ENCODE results near the gene RNASE8. TPM values are rescaled to one million over a fixed set of nuclear protein-coding genes. Genes with fewer than 3 reads are reported as not detected.

RNASE8 gene
- total and polyA plus RNA-seq, 2 of the 8 experiments (the other 6 are each of a cell fraction or from before 2014, with no cell fraction given), result not detected

- H3K27me3 ChIP-seq (replicated peaks in 1 of 4; ENCODE audit: control insufficient read depth in 3 of 4, extremely low read depth in 1 of 4, insufficient read depth in 3 of 4, low read length in 3 of 4), result no peaks in the 10 kb centered on the region
- TF ChIP-seq TAF1 (IDR thresholded peaks at IDR 0.05; ENCODE audit: low read depth, low read length) (peak; percentile 58; the same call in 1 of the 2 replicates), CEBPB (IDR thresholded peaks at IDR 0.05; ENCODE audit: low read depth, low read length) (no peak), GABPA (IDR thresholded peaks at IDR 0.05; ENCODE audit: borderline replicate concordance, insufficient read depth, low read length) (no peak)
- H3K18ac ChIP-seq (ENCODE audit: extremely low read depth, low read length), result peak overlapping the region; percentile 94; the same call in 1 of the 2 replicates
- WGBS, 2 experiments (ENCODE audit: extremely low coverage in 1 of 2, insufficient coverage in 1 of 2, insufficient read length in 1 of 2, insufficient replicate concordance in 2 of 2, low coverage in 1 of 2, low lambda C conversion rate in 2 of 2, missing lambda C conversion rate in 1 of 2), result no CpG with 5 or more reads among the region's 19 CpGs
- H3K27ac ChIP-seq (ENCODE audit: low read depth, low read length), result peak overlapping the region; percentile 74
- no peak overlapping the region for H2BK120ac ChIP-seq (replicated peaks; ENCODE audit: low read depth, low read length)
- peaks cover 16 to 43% (median 24%) of the 10 kb centered on the region in 4 experiments for H3K4me1 ChIP-seq (replicated peaks in 1 of 4; ENCODE audit: control insufficient read depth in 3 of 4, insufficient read depth in 4 of 4, low read length in 3 of 4)
- 0 out of 2 replicates have a peak overlapping the region, but pooled peaks have one; percentile 5 for H2BK15ac ChIP-seq (ENCODE audit: low read length)
- no peak overlapping the region for H3K4ac ChIP-seq (replicated peaks; ENCODE audit: insufficient read length, low read depth, low read length)
- no peak overlapping the region for H3K14ac ChIP-seq (ENCODE audit: insufficient read length)
- no peak overlapping the region for H2BK20ac ChIP-seq (ENCODE audit: low read length)
- H2AFZ ChIP-seq (ENCODE audit: low read length), result no peak overlapping the region
- H3K79me1 ChIP-seq (ENCODE audit: low read depth, low read length), result peaks cover 4% of the 10 kb centered on the region
- peaks cover 12% of the 10 kb centered on the region for H3K23me2 ChIP-seq (ENCODE audit: low read depth, low read length)
- peak overlapping the region; percentile 69 for H4K5ac ChIP-seq (ENCODE audit: insufficient read length, low read depth, low read length)
- H3K4me3 ChIP-seq (ENCODE audit: extremely low read depth in 1 of 4, insufficient read depth in 2 of 4, low read depth in 3 of 4, low read length in 4 of 4), result peak overlapping the region; percentile 61 to 85 (median 74)
- no peak overlapping the region for H2BK5ac ChIP-seq (ENCODE audit: low read depth, low read length)
- H3K9me3 ChIP-seq (ENCODE audit: insufficient read depth in 2 of 2, low read depth in 1 of 2, low read length in 1 of 2), result no peaks in the 10 kb centered on the region
- H3K79me2 ChIP-seq (ENCODE audit: control insufficient read depth in 1 of 2, insufficient read depth in 2 of 2, low read length in 2 of 2), result peaks cover 4 to 64% of the 10 kb centered on the region in 2 experiments
- FAIRE-seq (no peak), DNase-seq (ENCODE audit: low read depth in 1 of 2, low spot score in 2 of 2) (no peak)
- POLR2A ChIA-PET (ENCODE audit: partially characterized antibody), result interaction anchor here (0.6 to 7.8 kb wide), 7 partner anchors 10 to 754 kb away, joined by 3 to 148 read pairs (median 5); partner anchors contain the start of genes ARHGEF40 and PARP2
- no peak overlapping the region for H3K23ac ChIP-seq (ENCODE audit: insufficient read length)
- H4K91ac ChIP-seq (replicated peaks; ENCODE audit: insufficient read length, low read length), result peak overlapping the region; percentile 81
- no peak overlapping the region for H4K8ac ChIP-seq (ENCODE audit: extremely low read depth, insufficient read depth, low read length)
- no peak overlapping the region for H2AK5ac ChIP-seq (ENCODE audit: low read depth, low read length)
- CTCF ChIA-PET (ENCODE audit: partially characterized antibody), result interaction anchor here (1.4 to 7.8 kb wide), 4 partner anchors 26 to 117 kb away, joined by 3 to 138 read pairs (median 58); partner anchors contain the start of gene ARHGEF40
- peaks cover 2 to 6% (median 6%) of the 10 kb centered on the region in 4 experiments; a peak in 5 of 8 replicates for H3K36me3 ChIP-seq (ENCODE audit: control insufficient read depth in 2 of 4, insufficient read depth in 4 of 4, low read length in 3 of 4)
- H2BK12ac ChIP-seq (ENCODE audit: low read depth, low read length), result peak overlapping the region; percentile 41; the same call in 1 of the 2 replicates
- peaks cover 0 to 3% of the 10 kb centered on the region in 2 experiments for H4K20me1 ChIP-seq (replicated peaks in 1 of 2; ENCODE audit: control insufficient read depth in 1 of 2, insufficient read depth in 2 of 2, low read length in 2 of 2)
- H3K4me2 ChIP-seq (ENCODE audit: insufficient read depth in 1 of 2, low read depth in 2 of 2, low read length in 2 of 2), result peak overlapping the region; percentile 90 to 91
- H3K9ac ChIP-seq (replicated peaks in 1 of 4; ENCODE audit: extremely low read depth in 1 of 4, low read depth in 3 of 4, low read length in 3 of 4), result peak overlapping the region in 3 of 4 experiments; percentile 56 to 76 (median 64); a peak in 5 of 7 replicates
- peak overlapping the region; percentile 50 for H3K56ac ChIP-seq (replicated peaks; ENCODE audit: insufficient read length, low read depth, low read length)
These were observed 40.0 kb downstream of the RNASE8 start for GRCh38 chr14:21097636-21098075.
